Parathyroid adenoma (tissue), 2 donors: ENCODE data around the gene INPP5A.
A peak's percentile ranks its signal among the peaks of the same experiment; 100 is the strongest.
"Not testable (repeated sequence)": the region's sequence is repeated elsewhere in the genome, so short reads cannot be mapped to it uniquely, and the experiment has no call there.

ENCODE experiments used
- H2AFZ ChIP-seq: fragments of 300-600 bp; sonication (generic); one replicate; pipeline ENCODE4 v1.7.0; 2017; ENCODE audit warnings: antibody characterized with exemption, mild to moderate bottlenecking
- H3K27ac ChIP-seq: fragments of 300-600 bp; sonication (generic); one replicate; pipeline ENCODE4 v1.7.0; 2017
- H3K27me3 ChIP-seq: fragments of 300-600 bp; sonication (generic); one replicate; pipeline ENCODE4 v1.7.0; 2017; ENCODE audit warnings: low read length; ENCODE audit not compliant: control insufficient read depth, insufficient read depth
- H3K36me3 ChIP-seq: fragments of 300-600 bp; sonication (generic); one replicate; pipeline ENCODE4 v1.7.0; 2017; ENCODE audit warnings: low read length; ENCODE audit not compliant: control insufficient read depth, insufficient read depth
- H3K4me1 ChIP-seq: fragments of 300-600 bp; sonication (generic); one replicate; pipeline ENCODE4 v1.7.0; 2017; ENCODE audit warnings: control low read depth
- H3K4me2 ChIP-seq: fragments of 300-600 bp; sonication (generic); one replicate; pipeline ENCODE4 v1.7.0; 2017; ENCODE audit warnings: low read length
- H3K4me3 ChIP-seq: fragments of 300-600 bp; sonication (generic); one replicate; pipeline ENCODE4 v1.7.0; 2017; ENCODE audit warnings: low read depth, low read length
- H3K79me2 ChIP-seq: fragments of 300-600 bp; sonication (generic); one replicate; pipeline ENCODE4 v1.7.0; 2017; ENCODE audit warnings: control low read depth
- H3K9ac ChIP-seq: fragments of 300-600 bp; sonication (generic); one replicate; pipeline ENCODE4 v1.7.0; 2017; ENCODE audit warnings: mild to moderate bottlenecking
- H3K9me3 ChIP-seq: fragments of 300-600 bp; sonication (generic); one replicate; pipeline ENCODE4 v1.7.0; 2017; ENCODE audit warnings: low read length; ENCODE audit not compliant: control insufficient read depth
- CTCF ChIP-seq: fragments of 300-600 bp; sonication (generic); IDR thresholded peaks from one replicate; pipeline ENCODE4 v1.7.0; 2017; ENCODE audit warnings: antibody characterized with exemption, mild to moderate bottlenecking
- donor health status: primary hyperparathyroidism.

The INPP5A gene

GRCh38 chr10:132702601-132703418, 165.2 kb downstream of the INPP5A start:
- no peak overlapping the region for H3K27ac ChIP-seq
- no peaks in the 10 kb centered on the region for H3K36me3 ChIP-seq
- no peak overlapping the region for H3K4me2 ChIP-seq
- no peaks in the 10 kb centered on the region for H3K27me3 ChIP-seq
- no peak for TF ChIP-seq CTCF
- peak overlapping the region; percentile 0 for H2AFZ ChIP-seq
- H3K9me3 ChIP-seq, result no peaks in the 10 kb centered on the region
- H3K79me2 ChIP-seq, result no peaks in the 10 kb centered on the region
- no peaks in the 10 kb centered on the region for H3K4me1 ChIP-seq
- no peak overlapping the region for H3K4me3 ChIP-seq
- no peak overlapping the region for H3K9ac ChIP-seq

GRCh38 chr10:132703419-132704007, 165.9 kb downstream of the INPP5A start:
- Histone ChIP-seq H3K4me1 (no peaks in the 10 kb centered on the region), H3K9ac (no peak overlapping the region), H3K27ac (no peak overlapping the region), H3K4me2 (no peak overlapping the region), H3K4me3 (no peak overlapping the region), H3K9me3 (no peaks in the 10 kb centered on the region), H3K79me2 (no peaks in the 10 kb centered on the region), H2AFZ (peak overlapping the region; percentile 0), H3K27me3 (no peaks in the 10 kb centered on the region), H3K36me3 (no peaks in the 10 kb centered on the region)
- TF ChIP-seq CTCF, result no peak

GRCh38 chr10:132704008-132704814, 166.6 kb downstream of the INPP5A start:
- no peak overlapping the region for H3K4me2 ChIP-seq
- no peaks in the 10 kb centered on the region for H3K9me3 ChIP-seq
- no peak overlapping the region for H2AFZ ChIP-seq
- no peak overlapping the region for H3K9ac ChIP-seq
- H3K4me1 ChIP-seq, result no peaks in the 10 kb centered on the region
- H3K27ac ChIP-seq, result no peak overlapping the region
- no peaks in the 10 kb centered on the region for H3K27me3 ChIP-seq
- H3K4me3 ChIP-seq, result no peak overlapping the region
- TF ChIP-seq CTCF, result no peak
- H3K79me2 ChIP-seq, result no peaks in the 10 kb centered on the region
- no peaks in the 10 kb centered on the region for H3K36me3 ChIP-seq

GRCh38 chr10:132704815-132705064, 167.2 kb downstream of the INPP5A start:
- H3K4me3 ChIP-seq, H3K4me1 ChIP-seq, H3K27me3 ChIP-seq, H3K36me3 ChIP-seq, H2AFZ ChIP-seq, H3K27ac ChIP-seq, H3K4me2 ChIP-seq, H3K9ac ChIP-seq, H3K79me2 ChIP-seq, H3K9me3 ChIP-seq: not testable (repeated sequence)

- Histone ChIP-seq H3K27ac (no peak overlapping the region), H3K9me3 (no peaks in the 10 kb centered on the region), H3K4me1 (no peaks in the 10 kb centered on the region), H3K9ac (no peak overlapping the region), H3K79me2 (no peaks in the 10 kb centered on the region), H2AFZ (no peak overlapping the region), H3K4me2 (no peak overlapping the region), H3K36me3 (no peaks in the 10 kb centered on the region), H3K4me3 (no peak overlapping the region), H3K27me3 (no peaks in the 10 kb centered on the region)
- no peak for TF ChIP-seq CTCF
Measured at GRCh38 chr10:132705173-132705572, 167.6 kb downstream of the INPP5A start.
